SU-DHL-6 (cell line): ENCODE data around the gene AP2A2.

Experiments
- EZH2phosphoT487 ChIP-seq: fragments of 200-600 bp; sonication (generic), shearing (Covaris generic); conservative IDR thresholded peaks from 2 replicates; pipeline ENCODE4 v1.6.1; 2018; ENCODE audit warnings: mild to moderate bottlenecking, antibody characterized with exemption, low read length, moderate library complexity, mixed read lengths
- TF ChIP-seq, protein P1 (sequence below): fragments of 200-600 bp; sonication (generic); IDR thresholded peaks from one replicate; pipeline ENCODE4 v1.5.1; 2017; ENCODE audit warnings: antibody characterized with exemption, mild to moderate bottlenecking, low read length, moderate library complexity; ENCODE audit not compliant: insufficient read depth, poor library complexity, severe bottlenecking

DNA sequence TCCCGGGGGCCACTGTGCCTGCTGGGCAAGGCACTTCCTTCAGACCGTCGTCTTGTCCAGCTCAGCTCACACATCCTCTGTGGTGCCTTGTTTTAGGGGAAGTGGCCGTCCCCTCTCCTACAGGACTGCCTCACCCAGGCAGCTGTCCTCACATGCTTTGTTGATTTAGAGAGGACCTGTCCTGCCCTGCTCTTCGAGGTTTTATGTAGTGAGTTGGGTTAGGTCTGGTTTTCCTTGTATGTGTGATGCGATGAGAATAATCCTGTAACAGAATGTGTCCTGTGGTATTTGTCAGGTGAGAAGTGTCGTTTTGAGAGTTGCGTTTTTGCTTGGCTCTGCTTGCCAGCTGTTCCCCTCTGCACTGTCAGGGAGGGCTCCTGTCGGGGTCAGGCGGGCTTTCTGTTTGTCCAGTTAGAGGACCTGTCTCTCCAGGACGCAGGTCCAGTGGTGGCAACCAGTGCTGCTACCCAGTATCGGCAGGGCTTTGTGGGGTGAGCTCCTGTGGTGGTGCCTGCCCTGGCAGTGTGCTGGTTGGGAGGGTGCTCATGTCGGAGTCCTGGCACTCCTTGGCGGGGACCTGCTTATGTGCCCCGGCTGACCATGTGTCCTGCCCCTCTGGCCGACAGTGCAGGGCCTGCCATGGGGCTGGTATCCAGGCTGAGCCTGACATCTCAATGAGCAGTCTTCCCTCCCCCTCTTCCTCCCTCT is 69.5 kb downstream of the AP2A2 start:
- TF ChIP-seq, protein P1, sequence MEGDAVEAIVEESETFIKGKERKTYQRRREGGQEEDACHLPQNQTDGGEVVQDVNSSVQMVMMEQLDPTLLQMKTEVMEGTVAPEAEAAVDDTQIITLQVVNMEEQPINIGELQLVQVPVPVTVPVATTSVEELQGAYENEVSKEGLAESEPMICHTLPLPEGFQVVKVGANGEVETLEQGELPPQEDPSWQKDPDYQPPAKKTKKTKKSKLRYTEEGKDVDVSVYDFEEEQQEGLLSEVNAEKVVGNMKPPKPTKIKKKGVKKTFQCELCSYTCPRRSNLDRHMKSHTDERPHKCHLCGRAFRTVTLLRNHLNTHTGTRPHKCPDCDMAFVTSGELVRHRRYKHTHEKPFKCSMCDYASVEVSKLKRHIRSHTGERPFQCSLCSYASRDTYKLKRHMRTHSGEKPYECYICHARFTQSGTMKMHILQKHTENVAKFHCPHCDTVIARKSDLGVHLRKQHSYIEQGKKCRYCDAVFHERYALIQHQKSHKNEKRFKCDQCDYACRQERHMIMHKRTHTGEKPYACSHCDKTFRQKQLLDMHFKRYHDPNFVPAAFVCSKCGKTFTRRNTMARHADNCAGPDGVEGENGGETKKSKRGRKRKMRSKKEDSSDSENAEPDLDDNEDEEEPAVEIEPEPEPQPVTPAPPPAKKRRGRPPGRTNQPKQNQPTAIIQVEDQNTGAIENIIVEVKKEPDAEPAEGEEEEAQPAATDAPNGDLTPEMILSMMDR = no peak
- no peak for TF ChIP-seq EZH2phosphoT487
